GM12878 (cell line): Measurements from ENCODE around the gene BIN1. TPM values are rescaled to one million over a fixed set of nuclear protein-coding genes. Genes with fewer than 3 reads are reported as not detected.

Experiments used
- ATAC-seq: fragments of 200-7000 bp; cut with Tn5 transposase; 3 replicates; pipeline ENCODE4 v1.9.1; 2020; ENCODE audit warnings: mild to moderate bottlenecking, moderate library complexity
- BruUV-seq: library from RNA; stranded (reverse); fragments of 400-500 nt; replicated peaks from 2 replicates; lab custom pipeline; 2021; lab: Mats Ljungman, UMichigan
- CTCF ChIA-PET: fragments of 300-600 bp; sonication (Branson Sonifier 250); formaldehyde crosslinking; extraction: SDS; loops from one replicate; lab custom pipeline; 2021; ENCODE audit warnings: inconsistent platforms; lab: Yijun Ruan, JAX
- POLR2A ChIA-PET: fragments of 350-600 bp; formaldehyde crosslinking; extraction: SDS; loops from one replicate; lab custom pipeline; 2021; ENCODE audit warnings: inconsistent platforms; lab: Charles Lee
- RAD21 ChIA-PET: fragments of 300-600 bp; sonication (Branson Sonifier 250); formaldehyde crosslinking; loops from one replicate; lab custom pipeline; 2023; ENCODE audit warnings: antibody characterized with exemption; ENCODE audit not compliant: unreplicated experiment; lab: Charles Lee
- SMC1A ChIA-PET: fragments of 300-600 bp; sonication (Branson Sonifier 250); formaldehyde crosslinking; loops from one replicate; lab custom pipeline; 2023; ENCODE audit not compliant: unreplicated experiment, uncharacterized antibody; lab: Charles Lee
- DNase-seq: peaks from one replicate; pipeline ENCODE4 v3.0.0-alpha.2; 2011; ENCODE audit warnings: low read depth, low spot score
- FAIRE-seq: peaks from 3 replicates; lab custom pipeline; 2011; peaks lifted over from hg19 to GRCh38; lab: Jason Lieb, UNC
- H2AFZ ChIP-seq: 2 replicates; pipeline ENCODE4 v1.6.0; 2011; ENCODE audit warnings: low read depth, low read length, control low read depth; ENCODE audit not compliant: control insufficient read depth
- H3K27ac ChIP-seq: 2 replicates; pipeline ENCODE4 v1.5.1; 2011; ENCODE audit warnings: control low read depth; ENCODE audit not compliant: control insufficient read depth, insufficient read depth
- H3K27me3 ChIP-seq, 2 experiments: replicated peaks in 1 of 2; 2 replicates each; pipeline versions ENCODE4 v1.6.0 to v1.6.1; 2011; ENCODE audit warnings: low read length in 1 of 2; ENCODE audit not compliant: control insufficient read depth in 2 of 2, insufficient read depth in 2 of 2
- H3K36me3 ChIP-seq, 2 experiments: 2 replicates each; pipeline ENCODE4 v1.5.1; 2011; ENCODE audit warnings: low read length in 1 of 2; ENCODE audit not compliant: control insufficient read depth in 2 of 2, insufficient read depth in 2 of 2
- H3K4me1 ChIP-seq: 2 replicates; pipeline ENCODE4 v1.6.1; 2011; ENCODE audit warnings: mild to moderate bottlenecking, low read length, moderate library complexity, mixed read lengths; ENCODE audit not compliant: control insufficient read depth, insufficient read depth
- H3K4me2 ChIP-seq: 2 replicates; pipeline ENCODE4 v1.6.0; 2011; ENCODE audit warnings: control low read depth; ENCODE audit not compliant: control insufficient read depth, insufficient read depth
- H3K4me3 ChIP-seq: fragments of 200-600 bp; sonication (generic); 2 replicates; pipeline ENCODE4 v1.5.1; 2016
- H3K79me2 ChIP-seq: 2 replicates; pipeline ENCODE4 v1.6.0; 2011; ENCODE audit warnings: low read length; ENCODE audit not compliant: control insufficient read depth, insufficient read depth
- H3K9ac ChIP-seq: 2 replicates; pipeline ENCODE4 v1.8.0; 2011; ENCODE audit warnings: low read length, control low read depth, mixed read lengths; ENCODE audit not compliant: control insufficient read depth, insufficient read depth
- H3K9me3 ChIP-seq: replicated peaks from 3 replicates; pipeline ENCODE4 v1.5.1; 2011; ENCODE audit warnings: mild to moderate bottlenecking, low read length; ENCODE audit not compliant: control insufficient read depth, insufficient read depth
- H4K20me1 ChIP-seq: 2 replicates; pipeline ENCODE4 v1.6.0; 2011; ENCODE audit not compliant: control insufficient read depth, insufficient read depth
- BMI1 ChIP-seq: fragments of 450-650 bp; IDR thresholded peaks from 2 replicates; pipeline ENCODE4 v1.6.1; 2016; ENCODE audit warnings: mild to moderate bottlenecking, moderate library complexity, borderline replicate concordance
- CHD2 ChIP-seq: IDR thresholded peaks from 2 replicates; pipeline ENCODE4 v1.6.1; 2011; ENCODE audit warnings: low read depth, low read length, improper control_type of control experiment, borderline replicate concordance
- EP300 ChIP-seq, 2 experiments: fragments of 150-350 bp in 1 of 2; IDR thresholded peaks; 2 replicates each; pipeline ENCODE4 v1.6.1; 2011 to 2012; ENCODE audit warnings: low read depth in 2 of 2, low read length in 2 of 2, borderline replicate concordance in 1 of 2, improper control_type of control experiment in 1 of 2, inconsistent platforms in 1 of 2; ENCODE audit not compliant: control insufficient read depth in 1 of 2
- HDAC6 ChIP-seq: fragments of 200-600 bp; sonication (generic); IDR thresholded peaks from one replicate; pipeline ENCODE4 v1.8.0; 2017; ENCODE audit warnings: antibody characterized with exemption; ENCODE audit not compliant: unreplicated experiment
- HDGF ChIP-seq: fragments of 450-650 bp; IDR thresholded peaks from 2 replicates; pipeline ENCODE4 v1.6.1; 2016; ENCODE audit warnings: antibody characterized with exemption
- NFYA ChIP-seq: IDR thresholded peaks from 2 replicates; pipeline ENCODE4 v1.6.1; 2011; ENCODE audit warnings: low read depth, mild to moderate bottlenecking, low read length, improper control_type of control experiment, borderline replicate concordance
- POLR2AphosphoS5 ChIP-seq: IDR thresholded peaks from 2 replicates; pipeline ENCODE4 v1.6.1; 2011; ENCODE audit warnings: mild to moderate bottlenecking, low read length, inconsistent platforms
- RUNX3 ChIP-seq: IDR thresholded peaks from 2 replicates; pipeline ENCODE4 v1.6.1; 2012; ENCODE audit warnings: low read length, inconsistent platforms
- SIX5 ChIP-seq: IDR thresholded peaks from 2 replicates; pipeline ENCODE4 v1.6.1; 2011; ENCODE audit warnings: mild to moderate bottlenecking, low read depth, low read length, moderate library complexity; ENCODE audit not compliant: severe bottlenecking
- SMARCA5 ChIP-seq: fragments of 450-650 bp; IDR thresholded peaks from 2 replicates; pipeline ENCODE4 v1.6.1; 2017; ENCODE audit warnings: mild to moderate bottlenecking
- WRNIP1 ChIP-seq: IDR thresholded peaks from 2 replicates; pipeline ENCODE4 v1.6.1; 2011; ENCODE audit warnings: low read depth, low read length, improper control_type of control experiment, borderline replicate concordance
- ZBED1 ChIP-seq: IDR thresholded peaks from 2 replicates; pipeline ENCODE4 v1.6.1; 2016; ENCODE audit warnings: borderline replicate concordance
- ZNF24 ChIP-seq: fragments of 450-650 bp; IDR thresholded peaks from 2 replicates; pipeline ENCODE4 v1.6.1; 2017; ENCODE audit warnings: antibody characterized with exemption, mild to moderate bottlenecking
- WGBS: methylation state at CpG from one replicate; pipeline ENCODE4 v1.1.6; 2016; ENCODE audit warnings: low lambda C conversion rate; ENCODE audit not compliant: insufficient replicate concordance, insufficient coverage; ENCODE audit errors: missing lambda C conversion rate; 5-methylcytosine and 5-hydroxymethylcytosine counted together
- in situ Hi-C: fragments of 300-500 bp; cut with MboI; formaldehyde crosslinking; loops from 9 replicates; pipeline ENCODE4 v1.14.3; 2018; ENCODE audit warnings: mixed read lengths
- intact Hi-C: fragments of 100-400 bp; cut with micrococcal nuclease; formaldehyde crosslinking; loops from one replicate; pipeline ENCODE4 v1.14.2; 2022; ENCODE audit not compliant: unreplicated experiment
- polyA plus RNA-seq, 11 experiments: library from polyadenylated mRNA; depleted of rRNA in 4 of 11; unstranded in 6 of 11; stranded (reverse) in 5 of 11; fragments of >200 nt; fragmentation: Nextera tagmentation in 4 of 11; fragmentation: Illumina TruSeq in 1 of 11; extraction: Ambion mirVana in 4 of 11; extraction: Trizol in 1 of 11; gene quantifications; 1 replicate in 1 of 11; 2 replicates in 10 of 11; pipeline versions ENCODE4 v1.2.1 to v1.2.3, GENCODE V29; 2011 to 2016; ENCODE audit warnings: inconsistent platforms in 2 of 11, missing spikeins in 2 of 11, low read depth in 1 of 11
- total RNA-seq, 4 experiments: library from RNA; depleted of rRNA in 3 of 4; stranded (reverse); fragments of >200 nt in 3 of 4; fragmentation: Illumina TruSeq in 1 of 4; extraction: Trizol in 1 of 4; gene quantifications; 2 replicates each; pipeline versions ENCODE4 v1.2.1 to v1.2.3, GENCODE V29; 2013 to 2021
- TF ChIP-seq, protein P1 (sequence below): fragments of 450-650 bp; IDR thresholded peaks from 2 replicates; pipeline ENCODE4 v1.6.1; 2017; ENCODE audit warnings: mild to moderate bottlenecking, low read depth, inconsistent platforms; ENCODE audit not compliant: poor library complexity, severe bottlenecking
- TF ChIP-seq, protein P2 (sequence below): fragments of 450-650 bp; formaldehyde crosslinking; IDR thresholded peaks from 2 replicates; pipeline ENCODE4 v1.4.0; 2020; ENCODE audit warnings: mild to moderate bottlenecking, moderate library complexity
- TF ChIP-seq, protein P3 (sequence below): fragments of 450-650 bp; IDR thresholded peaks from 2 replicates; pipeline ENCODE4 v1.6.1; 2016; ENCODE audit warnings: mild to moderate bottlenecking, moderate library complexity, borderline replicate concordance

Gene BIN1
- total and polyA plus RNA-seq, 10 of the 15 experiments (the other 5 are each of a cell fraction or from before 2014, with no cell fraction given) = 0.32 to 21.3 (median 11.2) TPM

DNA sequence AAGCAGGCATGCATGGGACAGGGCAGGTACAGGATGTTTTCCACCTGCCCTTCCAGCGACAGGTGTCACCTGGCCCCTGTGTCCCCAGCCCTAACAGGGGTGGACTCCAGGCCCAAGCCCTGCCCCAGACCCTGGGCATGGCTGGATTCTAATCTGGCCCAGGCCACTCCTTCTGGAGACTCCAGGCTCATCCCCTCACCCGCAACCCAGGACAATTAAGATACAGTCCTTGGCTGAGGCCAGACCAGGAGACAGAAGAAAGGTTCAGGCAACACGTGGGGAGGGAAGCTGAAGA, 9.5 kb downstream of the BIN1 start:
- in situ Hi-C loops (no loop called here), intact Hi-C loops (no loop called here)
- no peak overlapping the region for H2AFZ ChIP-seq
- TF ChIP-seq, protein P1, sequence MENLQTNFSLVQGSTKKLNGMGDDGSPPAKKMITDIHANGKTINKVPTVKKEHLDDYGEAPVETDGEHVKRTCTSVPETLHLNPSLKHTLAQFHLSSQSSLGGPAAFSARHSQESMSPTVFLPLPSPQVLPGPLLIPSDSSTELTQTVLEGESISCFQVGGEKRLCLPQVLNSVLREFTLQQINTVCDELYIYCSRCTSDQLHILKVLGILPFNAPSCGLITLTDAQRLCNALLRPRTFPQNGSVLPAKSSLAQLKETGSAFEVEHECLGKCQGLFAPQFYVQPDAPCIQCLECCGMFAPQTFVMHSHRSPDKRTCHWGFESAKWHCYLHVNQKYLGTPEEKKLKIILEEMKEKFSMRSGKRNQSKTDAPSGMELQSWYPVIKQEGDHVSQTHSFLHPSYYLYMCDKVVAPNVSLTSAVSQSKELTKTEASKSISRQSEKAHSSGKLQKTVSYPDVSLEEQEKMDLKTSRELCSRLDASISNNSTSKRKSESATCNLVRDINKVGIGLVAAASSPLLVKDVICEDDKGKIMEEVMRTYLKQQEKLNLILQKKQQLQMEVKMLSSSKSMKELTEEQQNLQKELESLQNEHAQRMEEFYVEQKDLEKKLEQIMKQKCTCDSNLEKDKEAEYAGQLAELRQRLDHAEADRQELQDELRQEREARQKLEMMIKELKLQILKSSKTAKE = no peak
- TF ChIP-seq CHD2 = no peak
- TF ChIP-seq SIX5 = no peak
- no peak for TF ChIP-seq POLR2AphosphoS5
- no peak for TF ChIP-seq ZBED1
- TF ChIP-seq SMARCA5 = no peak
- TF ChIP-seq, protein P2, sequence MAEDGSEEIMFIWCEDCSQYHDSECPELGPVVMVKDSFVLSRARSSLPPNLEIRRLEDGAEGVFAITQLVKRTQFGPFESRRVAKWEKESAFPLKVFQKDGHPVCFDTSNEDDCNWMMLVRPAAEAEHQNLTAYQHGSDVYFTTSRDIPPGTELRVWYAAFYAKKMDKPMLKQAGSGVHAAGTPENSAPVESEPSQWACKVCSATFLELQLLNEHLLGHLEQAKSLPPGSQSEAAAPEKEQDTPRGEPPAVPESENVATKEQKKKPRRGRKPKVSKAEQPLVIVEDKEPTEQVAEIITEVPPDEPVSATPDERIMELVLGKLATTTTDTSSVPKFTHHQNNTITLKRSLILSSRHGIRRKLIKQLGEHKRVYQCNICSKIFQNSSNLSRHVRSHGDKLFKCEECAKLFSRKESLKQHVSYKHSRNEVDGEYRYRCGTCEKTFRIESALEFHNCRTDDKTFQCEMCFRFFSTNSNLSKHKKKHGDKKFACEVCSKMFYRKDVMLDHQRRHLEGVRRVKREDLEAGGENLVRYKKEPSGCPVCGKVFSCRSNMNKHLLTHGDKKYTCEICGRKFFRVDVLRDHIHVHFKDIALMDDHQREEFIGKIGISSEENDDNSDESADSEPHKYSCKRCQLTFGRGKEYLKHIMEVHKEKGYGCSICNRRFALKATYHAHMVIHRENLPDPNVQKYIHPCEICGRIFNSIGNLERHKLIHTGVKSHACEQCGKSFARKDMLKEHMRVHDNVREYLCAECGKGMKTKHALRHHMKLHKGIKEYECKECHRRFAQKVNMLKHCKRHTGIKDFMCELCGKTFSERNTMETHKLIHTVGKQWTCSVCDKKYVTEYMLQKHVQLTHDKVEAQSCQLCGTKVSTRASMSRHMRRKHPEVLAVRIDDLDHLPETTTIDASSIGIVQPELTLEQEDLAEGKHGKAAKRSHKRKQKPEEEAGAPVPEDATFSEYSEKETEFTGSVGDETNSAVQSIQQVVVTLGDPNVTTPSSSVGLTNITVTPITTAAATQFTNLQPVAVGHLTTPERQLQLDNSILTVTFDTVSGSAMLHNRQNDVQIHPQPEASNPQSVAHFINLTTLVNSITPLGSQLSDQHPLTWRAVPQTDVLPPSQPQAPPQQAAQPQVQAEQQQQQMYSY (CRISPR knock-in tag) = no peak
- TF ChIP-seq EP300 (IDR thresholded peaks at IDR 0.05; ENCODE audit: borderline replicate concordance in 1 of 2, control insufficient read depth in 1 of 2, low read depth in 2 of 2, low read length in 2 of 2) = no peak
- no peak for TF ChIP-seq WRNIP1
- no peak for TF ChIP-seq HDAC6
- no peak for TF ChIP-seq NFYA
- TF ChIP-seq, protein P3, sequence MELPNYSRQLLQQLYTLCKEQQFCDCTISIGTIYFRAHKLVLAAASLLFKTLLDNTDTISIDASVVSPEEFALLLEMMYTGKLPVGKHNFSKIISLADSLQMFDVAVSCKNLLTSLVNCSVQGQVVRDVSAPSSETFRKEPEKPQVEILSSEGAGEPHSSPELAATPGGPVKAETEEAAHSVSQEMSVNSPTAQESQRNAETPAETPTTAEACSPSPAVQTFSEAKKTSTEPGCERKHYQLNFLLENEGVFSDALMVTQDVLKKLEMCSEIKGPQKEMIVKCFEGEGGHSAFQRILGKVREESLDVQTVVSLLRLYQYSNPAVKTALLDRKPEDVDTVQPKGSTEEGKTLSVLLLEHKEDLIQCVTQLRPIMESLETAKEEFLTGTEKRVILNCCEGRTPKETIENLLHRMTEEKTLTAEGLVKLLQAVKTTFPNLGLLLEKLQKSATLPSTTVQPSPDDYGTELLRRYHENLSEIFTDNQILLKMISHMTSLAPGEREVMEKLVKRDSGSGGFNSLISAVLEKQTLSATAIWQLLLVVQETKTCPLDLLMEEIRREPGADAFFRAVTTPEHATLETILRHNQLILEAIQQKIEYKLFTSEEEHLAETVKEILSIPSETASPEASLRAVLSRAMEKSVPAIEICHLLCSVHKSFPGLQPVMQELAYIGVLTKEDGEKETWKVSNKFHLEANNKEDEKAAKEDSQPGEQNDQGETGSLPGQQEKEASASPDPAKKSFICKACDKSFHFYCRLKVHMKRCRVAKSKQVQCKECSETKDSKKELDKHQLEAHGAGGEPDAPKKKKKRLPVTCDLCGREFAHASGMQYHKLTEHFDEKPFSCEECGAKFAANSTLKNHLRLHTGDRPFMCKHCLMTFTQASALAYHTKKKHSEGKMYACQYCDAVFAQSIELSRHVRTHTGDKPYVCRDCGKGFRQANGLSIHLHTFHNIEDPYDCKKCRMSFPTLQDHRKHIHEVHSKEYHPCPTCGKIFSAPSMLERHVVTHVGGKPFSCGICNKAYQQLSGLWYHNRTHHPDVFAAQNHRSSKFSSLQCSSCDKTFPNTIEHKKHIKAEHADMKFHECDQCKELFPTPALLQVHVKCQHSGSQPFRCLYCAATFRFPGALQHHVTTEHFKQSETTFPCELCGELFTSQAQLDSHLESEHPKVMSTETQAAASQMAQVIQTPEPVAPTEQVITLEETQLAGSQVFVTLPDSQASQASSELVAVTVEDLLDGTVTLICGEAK = no peak
- no peak for TF ChIP-seq ZNF24
- TF ChIP-seq HDGF = no peak
- no peak for TF ChIP-seq BMI1
- TF ChIP-seq RUNX3 = no peak
- BruUV-seq = no TSS peak
- no peak overlapping the region for H3K27ac ChIP-seq
- ATAC-seq = no peak
- ChIA-PET CTCF (no interaction called here), POLR2A (interaction anchor here (0.6 kb wide), 1 partner anchor 873 kb away, joined by 5 read pairs; no protein-coding TSS in a partner anchor), RAD21 (no interaction called here), SMC1A (no interaction called here)
- H3K36me3 ChIP-seq = no peaks in the 10 kb centered on the region
- H4K20me1 ChIP-seq = no peaks in the 10 kb centered on the region
- no peaks in the 10 kb centered on the region for H3K9me3 ChIP-seq
- H3K4me3 ChIP-seq = no peak overlapping the region
- DNase-seq = no peak
- no peaks in the 10 kb centered on the region; a peak in 1 of 4 replicates for H3K27me3 ChIP-seq
- no peaks in the 10 kb centered on the region for H3K4me1 ChIP-seq
- 45% methylated on average over 3 of the region's 3 CpGs for WGBS
- no peak overlapping the region for H3K9ac ChIP-seq
- FAIRE-seq = no peak
- no peaks in the 10 kb centered on the region for H3K79me2 ChIP-seq
- H3K4me2 ChIP-seq = no peak overlapping the region
